Retinal pigment epithelial cell (primary cell): ENCODE results near the gene HOXD3.

Source experiments
- DNase-seq: peaks from one replicate; pipeline ENCODE4 v3.0.0-alpha.2; 2010; ENCODE audit warnings: low read depth
- H3K4me3 ChIP-seq: 2 replicates; pipeline ENCODE4 v1.5.1; 2011; ENCODE audit warnings: mild to moderate bottlenecking, low read length, control low read depth, moderate library complexity
- CTCF ChIP-seq: conservative IDR thresholded peaks from 2 replicates; pipeline ENCODE4 v1.5.1; 2011; ENCODE audit warnings: low read depth, low read length, control low read depth, inconsistent platforms

HOXD3 gene

DNA sequence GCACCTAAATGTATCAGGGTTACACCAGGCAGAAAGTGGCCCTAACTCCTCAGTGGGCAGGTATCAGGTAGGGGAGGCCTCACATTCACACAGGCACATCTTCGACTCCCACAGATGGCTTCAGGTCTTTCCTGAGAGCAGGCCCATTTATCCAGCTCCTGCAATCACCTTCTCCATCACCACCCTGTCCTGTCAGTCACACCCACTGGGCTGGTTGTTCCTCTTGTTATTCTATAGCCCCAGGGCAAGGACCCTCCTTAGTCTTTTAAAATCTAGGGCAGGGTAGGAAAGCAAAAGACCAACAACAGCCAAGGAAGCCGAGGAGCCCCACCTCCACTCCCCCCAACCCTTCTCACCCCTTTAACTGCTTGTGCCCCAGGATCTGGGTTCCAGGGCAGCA is 14.8 kb upstream of the HOXD3 start:
- TF ChIP-seq CTCF: no peak
- DNase-seq: no peak
- H3K4me3 ChIP-seq: no peak overlapping the region

DNA sequence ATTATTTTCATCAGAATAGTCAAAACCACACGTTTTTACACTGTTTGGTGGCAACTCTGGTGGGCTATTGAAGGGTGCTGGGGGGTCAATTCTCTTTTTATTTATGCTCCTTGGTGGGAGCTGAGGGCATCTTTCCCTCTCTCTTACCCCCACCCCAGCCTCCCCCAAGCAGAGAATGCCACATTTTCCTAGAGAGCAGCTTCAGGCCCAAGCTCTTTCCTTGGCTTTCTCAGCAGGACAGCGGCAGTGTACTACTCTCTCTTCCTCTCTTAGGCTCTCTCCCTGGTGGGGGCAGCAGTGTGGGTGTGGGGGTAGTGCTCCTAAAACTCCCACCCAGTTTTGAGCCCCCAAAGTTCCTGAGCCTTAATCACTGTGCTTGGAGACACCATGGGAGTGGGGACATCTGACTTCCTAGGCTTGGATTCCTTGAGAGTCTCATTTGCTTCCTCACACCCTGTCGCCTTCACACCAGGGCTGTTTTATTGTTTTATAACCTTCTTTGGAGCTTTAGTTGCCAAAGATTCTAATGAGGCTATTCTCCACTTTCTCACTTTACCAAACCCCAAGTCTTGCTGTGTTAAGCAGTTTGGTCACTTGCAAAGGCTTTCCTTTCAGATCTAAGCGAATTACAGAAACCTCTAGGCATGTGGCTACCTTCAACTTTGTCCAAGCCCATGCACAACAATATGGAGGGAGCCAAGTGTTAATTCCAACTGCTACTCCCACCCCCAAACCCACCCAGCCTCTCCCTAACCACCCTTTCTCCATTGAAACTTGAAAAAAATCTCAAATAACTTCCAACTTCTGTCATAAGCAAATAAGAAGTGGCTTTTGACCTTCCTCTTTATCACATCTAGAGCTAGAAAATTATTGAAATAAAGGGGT is 11.8 kb upstream of the HOXD3 start:
- no peak overlapping the region for H3K4me3 ChIP-seq
- DNase-seq: no peak
- TF ChIP-seq CTCF: no peak

DNA sequence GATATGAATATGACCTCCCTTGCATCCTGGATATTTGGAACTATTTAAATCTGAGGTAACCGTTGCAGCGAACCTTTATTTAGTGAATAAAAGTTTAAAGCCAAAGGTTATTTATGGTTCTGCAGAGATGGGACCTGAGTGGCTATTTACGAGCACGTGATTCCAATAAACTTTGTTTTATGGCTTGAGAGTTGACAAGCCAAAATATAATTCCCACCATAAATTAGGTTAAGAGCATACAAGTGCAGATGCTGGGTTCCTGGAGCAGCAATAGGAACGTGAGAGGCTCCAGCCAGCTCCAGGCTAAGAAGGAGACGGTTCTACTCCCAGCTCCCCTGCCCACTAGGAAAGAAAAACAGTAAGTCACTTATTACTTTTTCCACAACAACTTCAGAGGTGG is 11.0 kb upstream of the HOXD3 start:
- DNase-seq: no peak
- H3K4me3 ChIP-seq: no peak overlapping the region
- TF ChIP-seq CTCF: no peak

DNA sequence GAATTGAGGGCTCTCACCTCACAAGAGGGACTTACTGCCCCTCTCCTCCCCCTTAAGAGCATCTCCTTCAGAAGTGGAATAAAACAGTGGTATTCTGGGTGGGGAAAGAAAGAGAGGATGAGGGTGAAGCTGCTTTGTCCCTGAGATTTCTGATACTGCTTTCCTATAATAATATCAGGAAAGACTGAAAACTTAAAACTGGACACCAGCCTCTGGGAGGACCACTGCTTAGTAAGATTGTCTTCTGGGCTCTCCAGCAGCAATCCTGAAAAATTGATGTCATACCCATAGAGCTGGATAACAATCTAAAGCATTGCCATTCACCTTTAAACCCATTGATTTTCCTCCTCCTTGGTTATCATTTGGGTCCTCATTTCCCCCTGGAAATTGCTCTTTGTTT is 10.5 kb upstream of the HOXD3 start:
- no peak for TF ChIP-seq CTCF
- H3K4me3 ChIP-seq: no peak overlapping the region
- DNase-seq: no peak

GRCh38 chr2:176147210-176147799 is 9.8 kb upstream of the HOXD3 start:
- TF ChIP-seq CTCF: no peak
- no peak for DNase-seq
- H3K4me3 ChIP-seq: no peak overlapping the region

DNA sequence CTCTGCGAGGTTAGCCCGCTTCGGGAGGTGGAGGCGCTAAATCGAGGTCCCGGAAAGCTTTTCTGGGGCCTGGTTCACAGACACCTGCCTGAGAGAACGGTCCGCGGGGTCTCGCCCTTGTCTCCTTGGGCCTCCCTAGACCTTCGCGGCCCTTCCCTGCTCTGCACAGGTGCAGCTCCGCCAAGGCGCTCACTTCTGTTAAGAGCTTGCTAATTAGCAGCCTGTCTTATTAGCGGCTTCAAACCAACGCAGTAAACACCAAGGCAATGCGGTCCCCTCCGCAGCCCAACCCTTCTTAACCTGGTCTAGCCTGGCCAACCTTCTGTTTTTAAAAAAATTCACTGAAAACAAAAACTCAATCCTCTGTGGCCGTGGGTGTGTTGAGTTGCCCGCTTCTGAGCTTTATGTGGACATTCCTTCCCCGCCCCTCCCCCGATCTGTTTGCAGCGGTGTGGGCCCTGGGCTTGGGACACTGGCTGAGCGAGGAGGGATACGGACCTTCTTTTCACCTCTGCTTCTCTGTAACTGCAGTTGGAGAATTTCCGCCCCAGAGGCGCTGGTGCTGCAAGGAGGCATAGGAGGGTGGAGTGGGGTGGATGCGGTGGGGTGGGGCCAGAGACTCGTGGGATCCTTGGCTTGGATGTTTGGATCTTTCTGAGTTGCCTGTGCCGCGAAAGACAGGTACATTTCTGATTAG is 9.2 kb upstream of the HOXD3 start:
- TF ChIP-seq CTCF: no peak
- DNase-seq: no peak
- H3K4me3 ChIP-seq: no peak overlapping the region
